Brain microvascular endothelial cell (primary cell): ENCODE data around the gene POLR2F.

Experiments used
- DNase-seq: peaks from one replicate; pipeline ENCODE4 v3.0.0-alpha.2; 2020
- H3K27ac ChIP-seq: fragments of 250-450 bp; sonication (Bioruptor Pico); 2 replicates; pipeline ENCODE4 v1.5.1; 2020; ENCODE audit warnings: mild to moderate bottlenecking, moderate library complexity
- H3K27me3 ChIP-seq: fragments of 250-450 bp; sonication (Bioruptor Pico); replicated peaks from 2 replicates; pipeline ENCODE4 v1.5.1; 2020; ENCODE audit warnings: mild to moderate bottlenecking
- H3K36me3 ChIP-seq: fragments of 250-450 bp; sonication (Bioruptor Pico); replicated peaks from 2 replicates; pipeline ENCODE4 v1.5.1; 2020; ENCODE audit warnings: mild to moderate bottlenecking
- H3K4me3 ChIP-seq: 2 replicates; pipeline ENCODE4 v1.5.1; 2011; ENCODE audit warnings: low read depth, mild to moderate bottlenecking, control low read depth, low read length, moderate library complexity
- in situ Hi-C: cut with HindIII; loops from 2 replicates; pipeline ENCODE4 v1.10.0; 2017; ENCODE audit warnings: low sequenced_read_pairs, low pct_ligation_motif_present
- TF ChIP-seq, protein P1 (sequence below): IDR thresholded peaks from 2 replicates; pipeline ENCODE4 v1.5.1; 2011; ENCODE audit warnings: low read depth, mild to moderate bottlenecking, moderate library complexity, low read length, control low read depth, inconsistent platforms; ENCODE audit errors: missing control alignments

The POLR2F gene

DNA sequence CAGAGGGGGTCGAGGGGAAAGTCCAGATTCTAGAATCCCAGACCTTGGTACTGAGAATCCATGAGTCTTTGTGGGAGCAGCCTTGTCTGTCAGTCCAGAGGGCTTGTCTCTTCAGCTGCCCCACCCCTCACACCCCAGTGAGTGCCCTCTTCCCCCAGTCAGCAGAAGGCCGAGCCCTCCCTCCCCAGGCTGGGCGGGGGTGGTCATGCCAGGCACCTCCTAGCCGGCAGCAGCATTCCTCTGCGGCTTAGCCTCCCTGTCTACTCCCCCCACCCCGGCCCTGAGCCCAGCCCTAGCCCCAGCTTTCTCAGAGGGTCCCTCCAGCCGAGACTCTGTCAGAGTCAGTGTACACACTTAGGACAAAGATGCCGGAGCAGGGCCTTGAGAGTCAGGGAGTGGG lies 26.3 kb downstream of the POLR2F start:
- TF ChIP-seq, protein P1, sequence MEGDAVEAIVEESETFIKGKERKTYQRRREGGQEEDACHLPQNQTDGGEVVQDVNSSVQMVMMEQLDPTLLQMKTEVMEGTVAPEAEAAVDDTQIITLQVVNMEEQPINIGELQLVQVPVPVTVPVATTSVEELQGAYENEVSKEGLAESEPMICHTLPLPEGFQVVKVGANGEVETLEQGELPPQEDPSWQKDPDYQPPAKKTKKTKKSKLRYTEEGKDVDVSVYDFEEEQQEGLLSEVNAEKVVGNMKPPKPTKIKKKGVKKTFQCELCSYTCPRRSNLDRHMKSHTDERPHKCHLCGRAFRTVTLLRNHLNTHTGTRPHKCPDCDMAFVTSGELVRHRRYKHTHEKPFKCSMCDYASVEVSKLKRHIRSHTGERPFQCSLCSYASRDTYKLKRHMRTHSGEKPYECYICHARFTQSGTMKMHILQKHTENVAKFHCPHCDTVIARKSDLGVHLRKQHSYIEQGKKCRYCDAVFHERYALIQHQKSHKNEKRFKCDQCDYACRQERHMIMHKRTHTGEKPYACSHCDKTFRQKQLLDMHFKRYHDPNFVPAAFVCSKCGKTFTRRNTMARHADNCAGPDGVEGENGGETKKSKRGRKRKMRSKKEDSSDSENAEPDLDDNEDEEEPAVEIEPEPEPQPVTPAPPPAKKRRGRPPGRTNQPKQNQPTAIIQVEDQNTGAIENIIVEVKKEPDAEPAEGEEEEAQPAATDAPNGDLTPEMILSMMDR, result no peak
- DNase-seq, result no peak
- H3K36me3 ChIP-seq, result no peaks in the 10 kb centered on the region
- H3K27ac ChIP-seq, result no peak overlapping the region
- peaks cover 13% of the 10 kb centered on the region for H3K27me3 ChIP-seq
- no peak overlapping the region for H3K4me3 ChIP-seq
- in situ Hi-C loops, result no loop called here

DNA sequence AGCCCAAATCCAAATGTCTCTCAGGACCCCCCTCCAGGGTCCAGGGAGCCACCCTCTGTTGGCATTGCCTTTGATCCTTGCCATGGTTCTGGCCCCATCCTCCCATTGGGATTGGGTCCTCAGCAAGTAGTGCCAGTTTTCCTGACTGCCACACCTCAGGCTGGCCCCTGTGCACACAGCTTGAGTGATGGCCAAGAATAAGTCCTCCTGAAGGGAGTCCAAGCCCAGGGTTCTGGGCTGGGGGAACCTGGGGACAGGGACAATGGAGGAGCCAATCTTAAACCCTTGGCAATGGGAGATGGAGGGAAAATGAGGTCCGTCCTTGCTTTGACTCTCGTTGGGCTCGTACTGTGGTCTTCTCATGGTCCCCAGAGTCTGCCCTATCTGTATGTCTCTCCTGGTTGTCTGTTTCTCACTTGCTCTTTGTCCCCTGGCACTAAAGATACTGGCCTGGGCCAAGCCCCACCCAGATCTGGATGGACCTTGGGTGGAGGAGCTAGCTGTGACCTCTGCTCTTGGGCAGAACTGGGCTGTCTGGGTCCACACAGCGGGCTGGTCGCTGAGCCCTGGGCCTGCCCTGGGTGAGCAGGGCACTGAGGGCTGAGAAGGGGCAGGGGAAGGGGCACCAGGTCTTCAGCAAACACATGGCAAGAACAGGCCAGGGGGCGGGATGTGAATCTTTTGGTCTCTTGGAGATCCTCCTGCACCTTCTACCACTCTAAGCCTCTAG lies 27.9 kb downstream of the POLR2F start:
- peaks cover 13% of the 10 kb centered on the region for H3K27me3 ChIP-seq
- TF ChIP-seq, protein P1, result no peak
- H3K27ac ChIP-seq, result no peak overlapping the region
- DNase-seq, result no peak
- in situ Hi-C loops, result no loop called here
- no peak overlapping the region for H3K4me3 ChIP-seq
- H3K36me3 ChIP-seq, result no peaks in the 10 kb centered on the region

GRCh38 chr22:37982151-37982785 lies 28.8 kb downstream of the POLR2F start:
- peaks cover 13% of the 10 kb centered on the region for H3K27me3 ChIP-seq
- no peak overlapping the region for H3K27ac ChIP-seq
- in situ Hi-C loops, result no loop called here
- H3K36me3 ChIP-seq, result no peaks in the 10 kb centered on the region
- DNase-seq, result no peak
- TF ChIP-seq, protein P1, result no peak
- no peak overlapping the region for H3K4me3 ChIP-seq

DNA sequence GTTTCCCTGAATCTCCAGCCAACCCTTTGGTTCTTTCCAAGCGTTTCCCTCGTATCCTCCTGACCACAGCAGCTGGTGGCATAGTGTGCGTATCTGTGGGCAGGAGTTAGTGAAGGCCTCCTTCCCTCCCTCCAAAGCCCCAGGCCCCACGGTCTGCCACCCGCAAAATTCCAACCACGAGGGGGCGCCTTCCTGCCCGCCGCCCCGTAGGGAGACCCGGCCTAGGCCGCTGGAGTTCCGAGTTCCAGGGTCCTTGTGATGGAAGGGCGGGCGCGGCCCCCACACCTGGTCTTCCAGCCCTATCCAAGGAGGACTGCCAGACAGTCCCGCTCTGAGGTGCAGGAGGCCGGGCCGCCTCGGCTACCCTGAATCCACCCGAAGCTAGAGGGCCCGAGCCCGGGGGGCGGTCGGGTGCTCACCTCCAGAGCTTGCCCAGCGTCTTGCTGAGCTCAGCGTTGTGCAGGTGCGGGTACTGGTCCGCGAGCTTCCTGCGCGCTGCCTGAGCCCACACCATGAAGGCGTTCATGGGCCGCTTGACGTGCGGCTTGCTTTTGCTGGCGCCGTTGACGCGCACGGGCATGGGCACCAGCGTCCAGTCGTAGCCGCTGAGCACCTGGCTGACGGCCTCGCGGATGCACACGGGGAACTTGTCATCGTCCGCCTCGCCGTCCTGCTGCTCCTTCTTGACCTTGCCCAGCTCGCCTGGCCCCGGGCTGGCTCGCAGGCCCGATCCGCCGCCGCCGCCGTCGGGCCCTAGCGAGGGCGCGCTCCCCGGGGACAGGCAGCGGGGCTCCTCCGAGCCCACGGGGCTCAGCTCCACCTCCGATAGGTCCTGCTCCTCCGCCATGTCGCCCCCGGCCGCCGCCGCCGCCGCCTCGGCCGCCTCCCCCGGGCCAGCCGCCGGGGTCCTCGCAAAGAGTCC lies 29.7 kb downstream of the POLR2F start:
- Histone ChIP-seq H3K27me3 (peaks cover 13% of the 10 kb centered on the region), H3K27ac (no peak overlapping the region), H3K4me3 (no peak overlapping the region), H3K36me3 (no peaks in the 10 kb centered on the region)
- in situ Hi-C loops, result no loop called here
- no peak for DNase-seq
- TF ChIP-seq, protein P1, result peak; percentile 59

GRCh38 chr22:37983860-37984791 lies 30.6 kb downstream of the POLR2F start, which contains the start of gene SOX10:
Gene SOX10, minus strand, starts transcription at chr22:37984555. Its CDS starts 771 bp downstream, at chr22:37983784.
- no peak for DNase-seq
- Histone ChIP-seq H3K27ac (no peak within 1 kb of the TSS), H3K4me3 (no peak within 1 kb of the TSS), H3K27me3 (peaks cover 13% of the 10 kb centered on the region), H3K36me3 (no peaks in the 10 kb centered on the region)
- in situ Hi-C loops, result no loop called here
- TF ChIP-seq, protein P1, result no peak
